Activated naive CD4-positive, alpha-beta T cell treated with anti-CD3 and anti-CD28 coated beads, Interleukin-2, amount 50 U/mL, for 72 hours (primary cell): ENCODE data around the gene NDE1. TPM values are rescaled to one million over a fixed set of nuclear protein-coding genes. Genes with fewer than 3 reads are reported as not detected.
"Not testable (repeated sequence)": the region's sequence is repeated elsewhere in the genome, so short reads cannot be mapped to it uniquely, and the experiment has no call there.

ENCODE experiments used
- ATAC-seq, 2 donors: fragments of 150-1000 bp; cut with Tn5 transposase; 2 replicates each; pipeline ENCODE4 v1.10.0; 2021; ENCODE audit warnings: mild to moderate bottlenecking in 2 of 2, moderate library complexity in 2 of 2
- DNase-seq, 2 donors: peaks; one replicate each; pipeline ENCODE4 v3.0.0; 2021 to 2022; ENCODE audit warnings: low spot score in 2 of 2
- H3K27ac Mint-ChIP-seq, 2 donors: one replicate each; pipeline ENCODE4 v1.8.0; 2022; ENCODE audit warnings: mild to moderate bottlenecking in 2 of 2, mixed read lengths in 2 of 2
- H3K36me3 Mint-ChIP-seq, 2 donors: one replicate each; pipeline ENCODE4 v1.8.0; 2022; ENCODE audit warnings: mixed read lengths in 2 of 2
- H3K9me3 Mint-ChIP-seq, 2 donors: one replicate each; pipeline ENCODE4 v1.8.0; 2022; ENCODE audit warnings: mixed read lengths in 2 of 2
- total RNA-seq, 2 donors: library from RNA; stranded (reverse); gene quantifications; one replicate each; pipeline ENCODE4 v1.2.3, GENCODE V29; 2022

The NDE1 gene
- total RNA-seq, 2 donors from 2014 or later = 114 to 196 TPM

DNA sequence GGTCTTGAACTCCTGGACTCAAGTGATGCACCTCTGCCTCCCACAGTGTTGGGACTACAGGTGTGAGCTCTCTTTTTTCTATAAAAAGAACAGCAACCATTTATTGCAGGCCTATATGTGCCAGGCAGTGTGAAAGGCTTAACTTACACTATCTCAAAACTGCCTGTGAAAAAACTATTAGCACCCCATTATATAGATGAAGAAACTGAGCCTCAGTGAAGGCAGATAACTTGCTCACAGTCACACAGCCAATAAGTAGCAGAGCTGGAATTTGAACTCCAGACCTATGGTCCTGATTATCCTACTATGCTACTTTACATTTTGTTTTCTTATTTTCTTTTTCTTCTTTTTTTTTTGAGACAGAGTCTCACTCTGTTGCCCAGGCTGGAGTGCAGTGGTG, 15.1 kb downstream of the NDE1 start:
- ATAC-seq (no peak), DNase-seq (no peak)
- Mint-ChIP-seq H3K27ac (no peak overlapping the region), H3K36me3 (peaks cover 3 to 23% of the 10 kb centered on the region in 2 donors), H3K9me3 (no peaks in the 10 kb centered on the region)

GRCh38 chr16:15667091-15667742, 17.2 kb downstream of the NDE1 start:
- Mint-ChIP-seq H3K9me3 (no peaks in the 10 kb centered on the region), H3K36me3 (peaks cover 5 to 24% of the 10 kb centered on the region in 2 donors), H3K27ac (no peak overlapping the region)
- DNase-seq (no peak), ATAC-seq (no peak)

DNA sequence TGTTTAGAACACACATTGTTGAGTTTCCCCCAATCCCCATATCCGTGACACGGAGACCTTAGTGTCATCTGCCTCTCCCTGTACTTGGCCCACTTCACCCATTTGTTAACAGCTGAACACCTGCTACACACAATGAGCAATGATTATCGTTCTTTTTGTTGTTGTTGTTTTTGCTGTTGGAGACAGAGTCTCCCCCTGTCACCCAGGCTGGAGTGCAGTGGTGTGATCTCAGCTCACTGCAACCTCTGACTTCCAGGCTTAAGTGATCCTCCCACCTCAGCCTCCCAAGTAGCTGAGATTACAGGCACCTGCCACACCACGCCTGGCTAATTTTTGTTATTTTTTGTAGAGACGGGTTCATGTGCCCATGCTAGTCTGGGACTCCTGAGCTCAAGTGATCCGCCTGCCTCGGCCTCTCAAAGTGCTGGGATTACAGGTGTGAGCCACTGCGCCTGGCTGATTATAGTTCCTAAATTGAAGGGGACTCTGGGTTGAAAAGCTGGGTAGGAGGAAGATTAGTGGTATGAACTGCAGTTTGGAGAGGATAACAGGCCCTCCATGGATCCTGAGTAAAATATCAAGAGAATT, 21.6 kb downstream of the NDE1 start:
- Mint-ChIP-seq H3K9me3 (no peaks in the 10 kb centered on the region), H3K27ac (peak overlapping the region; percentile 75 to 95), H3K36me3 (peaks cover 5 to 24% of the 10 kb centered on the region in 2 donors)
- ATAC-seq = no peak
- no peak for DNase-seq

DNA sequence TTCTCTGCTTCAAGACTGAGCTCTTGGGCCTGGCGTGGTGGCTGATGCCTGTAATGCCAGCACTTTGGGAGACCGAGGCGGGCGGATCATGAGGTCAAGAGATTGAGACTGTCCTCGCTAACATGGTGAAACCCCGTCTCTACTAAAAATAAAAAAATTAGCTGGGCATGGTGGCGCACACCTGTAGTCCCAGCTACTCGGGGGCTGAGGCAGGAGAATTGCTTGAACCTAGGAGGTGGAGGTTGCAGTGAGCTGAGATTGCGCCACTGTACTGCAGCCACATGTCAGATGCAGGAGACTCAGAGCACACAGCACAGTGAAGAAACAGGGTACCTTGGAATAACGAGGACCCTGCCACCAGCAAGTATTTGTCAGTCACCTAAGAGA, 22.1 kb downstream of the NDE1 start:
- Mint-ChIP-seq H3K36me3 (peaks cover 5 to 21% of the 10 kb centered on the region in 2 donors), H3K27ac (peak overlapping the region; percentile 75 to 95)
- not testable (repeated sequence) for H3K9me3 Mint-ChIP-seq, DNase-seq
- peak; percentile 5 to 11 for ATAC-seq

- ATAC-seq = peak; percentile 91 to 95
- peak; percentile 48 to 65 for DNase-seq
- H3K36me3 Mint-ChIP-seq = peaks cover 5 to 18% of the 10 kb centered on the region in 2 donors
- no peaks in the 10 kb centered on the region for H3K9me3 Mint-ChIP-seq
- H3K27ac Mint-ChIP-seq = peak overlapping the region; percentile 75 to 95
Observed at GRCh38 chr16:15672514-15673167, 22.6 kb downstream of the NDE1 start.

- DNase-seq (no peak), ATAC-seq (no peak)
- Mint-ChIP-seq H3K9me3 (no peaks in the 10 kb centered on the region), H3K36me3 (peaks cover 5 to 23% of the 10 kb centered on the region in 2 donors), H3K27ac (peak overlapping the region; percentile 75 to 88)
Observed at GRCh38 chr16:15674571-15674970, 24.5 kb downstream of the NDE1 start.

DNA sequence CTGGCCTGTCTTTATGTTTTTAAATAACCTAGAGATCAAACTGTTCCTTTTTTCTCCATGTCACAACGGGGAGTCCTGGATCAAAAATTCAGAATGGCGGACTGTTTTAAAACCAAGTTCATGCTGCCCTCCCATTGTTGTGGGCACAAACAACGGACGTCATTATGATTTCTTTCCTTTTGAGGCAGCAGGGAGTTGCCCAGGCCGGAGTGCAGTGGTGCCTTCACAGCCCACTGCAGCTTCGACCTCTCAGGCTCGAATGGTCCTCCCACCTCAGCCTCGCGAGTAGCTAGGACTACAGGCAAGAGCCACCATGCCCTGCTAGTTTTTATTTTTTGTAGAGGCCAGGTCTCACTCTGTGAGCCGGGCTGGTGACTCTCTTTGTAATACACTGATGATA, 26.5 kb downstream of the NDE1 start:
- Mint-ChIP-seq H3K27ac (peak overlapping the region in 1 of 2 donors; percentile 85), H3K9me3 (no peaks in the 10 kb centered on the region), H3K36me3 (peaks cover 0 to 22% of the 10 kb centered on the region in 2 donors)
- no peak for DNase-seq
- ATAC-seq = no peak

GRCh38 chr16:15677447-15677846, 27.4 kb downstream of the NDE1 start:
- DNase-seq = no peak
- no peaks in the 10 kb centered on the region for H3K9me3 Mint-ChIP-seq
- ATAC-seq = no peak
- peaks cover 0 to 17% of the 10 kb centered on the region in 2 donors for H3K36me3 Mint-ChIP-seq
- H3K27ac Mint-ChIP-seq = peak overlapping the region in 1 of 2 donors; percentile 52

DNA sequence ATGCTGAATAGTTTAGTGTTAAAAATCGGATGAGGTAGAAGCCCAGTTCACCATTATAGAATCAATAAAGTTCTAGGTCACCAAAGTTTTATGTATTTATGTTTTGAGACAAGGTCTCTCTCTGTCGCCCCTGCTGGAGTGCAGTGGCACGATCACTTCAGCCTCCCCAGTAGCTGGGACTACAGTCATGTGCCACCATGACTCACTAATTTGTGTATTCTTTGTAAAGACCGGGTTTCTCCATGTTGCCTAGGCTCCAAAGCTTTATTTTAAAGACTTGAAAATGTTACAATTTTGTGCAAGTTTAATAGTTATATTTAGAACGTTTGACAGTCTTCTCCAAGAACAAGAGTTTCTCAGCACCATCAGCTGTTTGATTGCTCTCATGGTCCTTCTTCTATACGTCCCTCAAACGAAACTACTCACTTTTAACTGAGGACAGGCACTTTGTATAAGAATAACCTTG, 32.1 kb downstream of the NDE1 start:
- Mint-ChIP-seq H3K27ac (no peak overlapping the region), H3K36me3 (peaks cover 6 to 23% of the 10 kb centered on the region in 2 donors), H3K9me3 (no peaks in the 10 kb centered on the region)
- DNase-seq (peak in 1 of 2 donors; percentile 38), ATAC-seq (peak; percentile 69 to 70)

DNA sequence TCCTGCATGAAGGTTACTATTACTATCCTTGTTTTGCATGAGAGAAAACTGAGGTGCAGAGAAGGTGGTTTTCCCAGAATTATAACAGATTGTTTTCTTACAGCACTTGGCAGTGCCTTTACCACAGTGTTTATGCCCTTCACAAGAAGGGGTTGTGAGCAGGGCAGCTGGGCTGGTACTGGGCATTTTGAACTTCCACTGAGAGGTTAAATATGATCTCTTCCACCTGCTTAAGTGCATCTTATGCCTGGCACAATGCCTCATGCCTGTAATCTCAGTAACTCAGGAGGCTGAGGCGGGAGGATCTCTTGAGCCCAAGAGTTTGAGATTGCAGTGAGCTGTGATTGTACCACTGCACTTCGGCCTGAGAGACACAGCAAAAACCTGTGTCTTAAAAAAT, 36.2 kb downstream of the NDE1 start:
- H3K36me3 Mint-ChIP-seq = peaks cover 6 to 14% of the 10 kb centered on the region in 2 donors
- no peak for ATAC-seq
- DNase-seq = no peak
- no peaks in the 10 kb centered on the region for H3K9me3 Mint-ChIP-seq
- peak overlapping the region in 1 of 2 donors; percentile 56 for H3K27ac Mint-ChIP-seq

DNA sequence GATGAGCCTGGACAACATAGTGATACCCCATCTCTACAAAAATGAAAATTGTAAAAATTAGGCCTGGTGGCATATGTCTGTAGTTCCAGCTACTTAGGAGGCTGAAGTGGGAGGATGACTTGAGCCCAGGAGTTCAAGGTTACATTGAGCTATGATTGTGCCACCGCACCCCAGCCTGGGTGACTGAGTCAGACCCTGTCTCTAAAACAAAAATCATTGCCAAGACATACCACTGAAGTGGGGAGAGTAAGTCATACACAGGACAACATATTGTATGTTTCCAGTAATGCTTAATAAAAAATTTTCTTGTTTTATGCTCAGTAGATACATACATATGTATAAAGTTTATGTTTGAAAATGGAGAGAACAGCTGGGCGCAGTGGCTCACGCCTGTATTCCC, 39.2 kb downstream of the NDE1 start:
- Mint-ChIP-seq H3K27ac (peak overlapping the region; percentile 26 to 37), H3K36me3 (peaks cover 6 to 21% of the 10 kb centered on the region in 2 donors), H3K9me3 (no peaks in the 10 kb centered on the region)
- ATAC-seq (no peak), DNase-seq (no peak)

- no peak for DNase-seq
- Mint-ChIP-seq H3K9me3 (no peaks in the 10 kb centered on the region), H3K27ac (peak overlapping the region; percentile 57 to 77)
Observed at GRCh38 chr16:15690296-15690695, 40.3 kb downstream of the NDE1 start.

GRCh38 chr16:15691046-15691445, 41.0 kb downstream of the NDE1 start:
- Mint-ChIP-seq H3K9me3 (no peaks in the 10 kb centered on the region), H3K27ac (peak overlapping the region; percentile 57), H3K36me3 (peaks cover 0 to 23% of the 10 kb centered on the region in 2 donors)
- DNase-seq = no peak
- no peak for ATAC-seq

More at GRCh38 chr16:15690296-15690695, 40.3 kb downstream of the NDE1 start:
- H3K36me3 Mint-ChIP-seq = peaks cover 2 to 23% of the 10 kb centered on the region in 2 donors
- no peak for ATAC-seq

DNA sequence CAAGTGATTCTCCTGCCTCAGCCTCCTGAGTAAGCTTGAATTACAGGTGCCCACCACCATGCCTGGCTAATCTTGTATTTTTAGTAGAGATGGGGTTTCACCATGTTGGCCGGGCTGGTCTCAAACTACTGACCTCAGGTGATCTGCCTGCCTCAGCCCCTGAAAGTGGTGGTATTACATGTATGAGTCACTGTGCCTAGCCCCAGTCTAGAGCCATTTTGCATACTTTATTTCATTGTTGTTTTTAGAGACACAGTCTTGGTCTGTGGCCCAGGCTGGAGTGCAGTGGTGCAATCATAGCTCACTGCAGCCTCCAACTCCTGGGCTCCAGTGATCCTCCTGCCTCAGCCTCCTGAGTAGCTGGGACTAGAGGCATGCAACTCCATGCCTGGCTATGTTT, 42.5 kb downstream of the NDE1 start:
- not testable (repeated sequence) for H3K9me3 Mint-ChIP-seq, DNase-seq
- peak overlapping the region in 1 of 2 donors; percentile 68 for H3K27ac Mint-ChIP-seq
- peaks cover 0 to 32% of the 10 kb centered on the region in 2 donors for H3K36me3 Mint-ChIP-seq
- ATAC-seq = peak in 1 of 2 donors; percentile 76

GRCh38 chr16:15694499-15694898, 44.5 kb downstream of the NDE1 start:
- H3K9me3 Mint-ChIP-seq = no peaks in the 10 kb centered on the region
- no peak for ATAC-seq
- no peak overlapping the region for H3K27ac Mint-ChIP-seq
- peaks cover 0 to 25% of the 10 kb centered on the region in 2 donors for H3K36me3 Mint-ChIP-seq
- no peak for DNase-seq

DNA sequence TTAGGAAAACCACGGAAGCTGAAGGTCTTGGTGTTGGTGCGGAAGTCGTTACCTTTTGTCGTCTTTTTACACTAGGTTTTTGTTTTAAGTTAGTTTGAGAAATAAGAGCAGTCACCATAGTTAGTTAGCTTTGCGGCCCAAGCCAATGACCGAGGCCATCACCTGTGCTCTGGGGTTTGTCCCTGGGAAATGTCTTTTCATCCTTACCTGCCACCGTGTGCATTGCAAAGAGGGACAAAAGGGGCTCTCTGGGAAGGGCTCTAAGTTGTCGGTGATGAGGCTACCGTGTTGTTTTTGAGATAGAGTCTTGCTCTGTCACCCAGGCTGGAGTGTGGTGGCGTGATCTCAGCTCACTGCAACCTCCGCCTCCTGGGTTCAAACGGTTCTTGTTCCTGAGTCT, 49.8 kb downstream of the NDE1 start:
- DNase-seq = no peak
- no peak for ATAC-seq
- no peaks in the 10 kb centered on the region for H3K9me3 Mint-ChIP-seq
- H3K36me3 Mint-ChIP-seq = peaks cover 0 to 9% of the 10 kb centered on the region in 2 donors
- peak overlapping the region; percentile 27 to 68 for H3K27ac Mint-ChIP-seq

DNA sequence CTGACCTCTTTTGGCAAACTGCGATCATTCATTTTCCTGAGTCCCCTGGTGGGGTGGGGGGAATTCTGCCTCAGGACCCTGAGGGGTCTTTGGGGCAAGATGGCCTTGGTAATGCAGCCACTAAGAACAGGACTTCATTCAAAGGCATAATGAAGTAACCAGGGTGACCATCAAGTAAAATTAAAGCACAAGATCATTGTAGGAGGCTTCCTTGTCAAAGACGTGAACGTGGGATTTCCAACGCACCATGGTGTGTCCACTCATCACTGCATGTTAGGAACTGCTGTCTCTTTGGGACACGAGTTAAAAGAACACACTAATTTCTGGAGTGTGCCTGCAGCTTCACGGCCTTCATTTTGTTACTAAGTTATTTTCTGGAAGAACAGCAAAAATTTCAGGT, 51.3 kb downstream of the NDE1 start:
- no peaks in the 10 kb centered on the region for H3K9me3 Mint-ChIP-seq
- no peak for DNase-seq
- H3K36me3 Mint-ChIP-seq = peaks cover 0 to 8% of the 10 kb centered on the region in 2 donors
- no peak for ATAC-seq
- peak overlapping the region in 1 of 2 donors; percentile 44 for H3K27ac Mint-ChIP-seq
